GM18499 (cell line): ENCODE data around the gene B3GALT6.
A peak's percentile ranks its signal among the peaks of the same experiment; 100 is the strongest.

Source experiments
- ATAC-seq: cut with Tn5 transposase; IDR thresholded peaks from one replicate; pipeline ENCODE4 v1.9.1; 2021; ENCODE audit warnings: moderate number of reproducible peaks; ENCODE audit not compliant: insufficient read depth, unreplicated experiment

Gene B3GALT6

DNA sequence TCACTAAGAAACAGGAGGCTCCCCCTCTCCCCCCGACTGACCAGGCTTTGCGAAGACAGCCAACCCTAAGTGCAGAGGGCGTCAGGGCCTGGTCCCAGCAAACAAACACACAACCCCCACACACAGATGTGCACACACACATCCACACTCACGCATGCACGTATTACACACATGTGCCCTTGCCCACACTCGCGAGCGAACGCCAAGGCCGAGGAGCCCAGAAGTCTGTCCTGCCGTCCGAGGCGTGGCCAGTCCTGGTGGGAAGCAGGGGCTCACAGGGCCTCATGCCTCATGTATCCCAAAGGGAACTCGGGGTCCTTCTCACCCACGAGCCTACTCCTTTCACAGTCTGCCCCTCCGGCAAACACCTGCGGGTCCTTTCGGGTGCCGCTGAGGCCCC lies 2.3 kb upstream of the B3GALT6 start:
- ATAC-seq: no peak

DNA sequence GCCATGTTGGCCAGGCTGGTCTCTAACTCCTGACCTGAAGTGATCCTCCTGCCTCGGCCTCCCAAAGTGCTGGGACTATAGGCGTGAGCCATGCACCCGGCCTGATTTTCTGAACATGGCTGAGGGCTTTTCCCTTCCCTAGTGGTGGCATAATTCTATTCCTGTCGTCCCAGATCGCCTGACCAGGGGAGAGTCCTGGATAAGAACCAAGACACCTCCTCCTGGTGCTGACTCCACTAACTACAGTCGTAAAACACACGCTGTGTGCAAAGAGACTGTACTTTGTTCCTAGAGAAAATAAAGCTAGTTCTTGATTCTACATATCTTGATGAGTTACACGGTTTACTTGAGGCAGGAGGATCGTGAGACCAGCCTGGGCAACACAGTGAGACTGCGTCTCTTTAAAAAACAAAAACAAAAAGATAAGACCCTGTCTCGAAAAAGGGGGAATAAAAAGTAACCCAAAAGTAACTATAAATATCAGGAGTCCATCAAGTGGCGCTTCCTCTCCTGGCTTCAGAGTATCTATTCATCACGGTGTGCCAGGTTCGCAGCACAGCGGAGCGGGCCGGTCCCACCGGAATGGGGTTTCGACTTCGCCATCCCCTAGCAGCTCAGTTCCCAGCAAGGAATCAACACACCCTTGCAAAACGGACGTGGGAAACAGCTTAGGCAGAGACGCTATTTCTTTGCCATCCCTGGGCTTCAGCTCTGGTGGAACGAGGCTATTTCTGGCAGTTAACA lies 1.2 kb upstream of the B3GALT6 start:
- no peak for ATAC-seq

DNA sequence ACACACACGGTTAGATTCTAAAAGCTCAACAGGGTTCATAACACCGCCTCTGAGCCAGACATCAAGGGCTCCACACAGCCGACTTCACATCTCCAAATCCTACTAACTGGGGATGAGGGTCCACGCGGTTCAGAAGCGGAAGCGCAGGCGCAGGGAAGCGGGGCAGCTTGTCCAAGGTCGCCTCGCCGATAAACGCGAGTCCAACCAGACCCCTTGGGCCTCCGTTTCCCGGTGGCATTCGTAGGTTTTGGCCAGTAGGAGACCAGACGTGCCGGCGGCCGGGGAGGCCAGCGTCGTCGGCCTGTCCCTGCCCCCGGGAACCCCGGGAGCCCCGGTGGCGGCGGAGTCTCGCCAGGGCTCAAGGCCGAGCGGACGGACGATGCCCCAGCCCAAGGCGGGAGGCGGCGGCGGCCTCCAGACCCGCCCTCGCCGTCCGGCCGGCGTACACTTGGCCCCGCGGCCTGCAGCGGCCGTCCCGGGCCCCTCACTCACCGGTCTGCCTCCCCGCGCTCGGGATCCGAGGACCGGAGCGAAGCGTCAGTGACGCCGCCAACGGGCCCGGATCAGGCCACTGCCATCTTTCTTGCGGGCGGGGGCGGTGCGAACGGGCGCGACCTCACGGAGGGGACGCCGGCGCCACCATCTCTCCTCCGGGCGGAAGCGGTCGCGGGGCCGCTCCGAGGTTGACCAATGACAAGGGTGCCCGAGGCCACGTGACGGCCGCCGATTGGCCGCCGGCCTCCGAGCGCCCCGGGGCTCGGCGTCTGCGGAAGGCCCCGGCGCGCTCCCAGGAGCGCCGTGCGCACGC lies 433 bp upstream of the B3GALT6 start, which contains the start of gene SDF4:
SDF4 (minus strand) TSS at position 602 of the 808 bp plus-strand sequence. CDS start 3,229 bp downstream, outside the sequence.
- peak; percentile 63 for ATAC-seq

DNA sequence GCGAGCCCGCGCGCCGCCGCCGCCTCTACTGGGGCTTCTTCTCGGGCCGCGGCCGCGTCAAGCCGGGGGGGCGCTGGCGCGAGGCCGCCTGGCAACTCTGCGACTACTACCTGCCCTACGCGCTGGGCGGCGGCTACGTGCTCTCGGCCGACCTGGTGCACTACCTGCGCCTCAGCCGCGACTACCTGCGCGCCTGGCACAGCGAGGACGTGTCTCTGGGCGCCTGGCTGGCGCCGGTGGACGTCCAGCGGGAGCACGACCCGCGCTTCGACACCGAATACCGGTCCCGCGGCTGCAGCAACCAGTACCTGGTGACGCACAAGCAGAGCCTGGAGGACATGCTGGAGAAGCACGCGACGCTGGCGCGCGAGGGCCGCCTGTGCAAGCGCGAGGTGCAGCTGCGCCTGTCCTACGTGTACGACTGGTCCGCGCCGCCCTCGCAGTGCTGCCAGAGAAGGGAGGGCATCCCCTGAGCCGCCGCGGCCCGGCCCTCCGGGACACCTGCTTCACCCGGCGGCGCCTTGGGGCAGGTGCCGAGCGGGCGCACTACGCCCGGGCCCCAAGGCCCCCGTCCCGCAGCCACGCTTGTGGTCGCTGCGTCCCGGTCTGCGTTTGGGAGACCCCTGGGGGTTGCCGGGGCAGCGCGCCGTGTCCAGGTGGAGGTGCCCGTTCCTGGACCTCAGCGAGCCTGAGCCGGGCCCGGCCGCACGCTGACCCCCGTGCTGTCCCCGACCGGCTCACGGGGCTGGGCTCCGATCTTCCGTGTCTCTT lies 944 bp downstream of the B3GALT6 start:
- no peak for ATAC-seq

DNA sequence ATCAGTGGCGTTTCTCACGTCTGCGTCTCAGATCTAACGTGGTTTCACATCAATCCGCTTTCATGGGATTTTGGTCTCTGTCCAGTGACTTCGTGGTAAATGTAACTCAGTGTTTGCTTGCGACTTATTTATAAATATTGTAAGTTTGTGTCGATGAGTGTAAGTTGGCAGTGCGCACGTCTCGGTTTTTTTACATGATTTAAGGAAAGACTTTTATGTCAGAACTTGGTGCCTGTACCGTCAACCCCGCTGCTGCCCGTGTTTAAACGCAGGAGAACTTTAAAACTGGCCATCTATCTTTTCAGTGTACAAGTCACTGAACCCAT lies 1.5 kb downstream of the B3GALT6 start:
- ATAC-seq: no peak

DNA sequence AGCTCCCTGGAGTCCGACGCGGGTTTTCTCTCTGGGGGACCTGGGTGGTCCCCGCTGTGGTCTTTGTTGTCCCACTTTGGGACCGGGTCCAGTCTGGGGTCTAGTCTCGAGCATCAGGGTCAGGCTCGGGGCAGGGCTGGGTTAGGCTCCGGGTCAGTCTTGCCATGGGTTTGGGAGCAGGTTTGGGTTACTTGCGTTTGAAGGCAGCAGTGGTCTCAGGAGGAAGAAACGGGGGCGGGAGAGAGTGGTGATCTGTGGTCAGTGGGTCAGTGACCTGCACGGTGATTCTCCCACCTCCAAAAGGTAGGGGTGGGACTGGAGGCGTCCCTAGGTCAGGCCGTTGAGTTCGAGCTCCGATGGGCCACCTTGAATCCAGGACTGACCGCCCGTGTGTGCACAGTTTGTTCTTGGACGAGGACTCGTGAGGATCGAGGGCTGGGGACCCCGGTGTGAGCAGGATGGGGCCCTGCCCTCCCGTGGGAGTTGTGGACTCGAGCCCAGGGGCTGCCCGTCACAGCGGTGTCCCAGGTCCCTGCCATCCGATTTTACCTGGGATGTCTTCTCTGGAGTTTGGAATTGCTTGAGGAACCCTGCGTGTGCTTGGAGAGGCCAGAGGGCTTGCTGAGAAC lies 2.3 kb downstream of the B3GALT6 start:
- ATAC-seq: no peak

DNA sequence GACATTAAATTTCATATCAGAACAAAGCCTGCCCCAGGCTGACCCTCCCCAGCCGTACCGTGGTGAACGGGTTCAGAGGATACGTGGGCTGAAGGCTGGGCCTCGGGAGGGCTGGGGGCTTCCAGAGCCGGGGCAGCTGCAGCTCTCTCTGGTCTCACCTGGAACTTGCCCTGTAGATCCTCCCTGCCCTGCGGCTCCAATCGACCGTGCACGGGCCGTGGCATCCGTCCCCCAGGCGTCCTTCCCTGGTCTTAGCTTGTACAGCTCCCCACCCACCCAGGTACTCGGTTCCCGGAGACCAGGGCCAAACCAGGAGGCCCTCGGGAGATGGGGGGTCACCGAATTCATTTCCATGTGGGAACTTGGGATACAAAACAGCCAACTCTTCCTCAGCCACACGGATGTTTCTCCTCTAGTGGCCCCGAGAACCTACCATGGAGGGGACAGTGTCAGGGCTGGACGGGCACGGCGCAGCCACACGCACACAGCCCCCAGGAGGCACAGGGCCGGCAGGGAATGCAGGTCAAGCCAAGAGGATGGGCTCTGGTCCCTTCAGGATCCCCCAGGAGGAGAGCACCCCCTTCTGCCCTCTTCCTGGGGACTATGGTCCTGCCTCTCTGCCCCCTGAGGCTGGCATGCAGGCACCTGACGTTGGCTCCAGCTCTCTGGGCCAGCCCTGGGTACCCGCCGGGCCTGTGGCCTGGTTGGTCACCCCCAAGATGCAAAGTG lies 3.1 kb downstream of the B3GALT6 start:
- ATAC-seq: no peak

DNA sequence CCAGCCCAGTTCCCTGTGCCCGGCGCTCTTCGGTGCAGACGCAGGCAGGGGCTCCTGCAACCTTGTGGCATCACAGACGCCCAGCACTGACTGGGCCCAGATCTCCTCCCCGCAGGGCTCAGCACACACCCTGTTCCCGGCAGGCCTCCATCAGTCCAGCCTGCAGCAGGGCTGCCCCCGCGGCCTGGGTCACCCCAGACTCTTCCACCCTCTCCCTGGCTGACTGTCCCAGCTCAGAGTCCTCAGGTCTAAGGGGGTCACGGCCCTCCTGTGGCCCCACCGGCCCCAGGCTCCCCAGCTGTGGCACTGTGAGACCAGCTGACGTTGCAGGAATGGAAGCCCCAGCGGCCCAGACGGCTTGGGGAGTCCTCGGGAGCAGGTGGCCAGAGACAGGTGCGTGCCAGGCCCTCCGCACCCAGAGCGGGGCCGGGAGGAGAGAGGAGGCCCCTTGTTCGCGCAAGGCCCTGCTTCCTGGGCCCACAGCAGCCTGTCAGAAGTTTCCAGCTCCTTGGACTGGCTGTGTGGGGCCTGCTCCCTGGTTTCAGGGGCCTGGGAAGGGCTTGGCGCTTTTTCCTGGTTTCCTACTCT lies 4.2 kb downstream of the B3GALT6 start:
- no peak for ATAC-seq

DNA sequence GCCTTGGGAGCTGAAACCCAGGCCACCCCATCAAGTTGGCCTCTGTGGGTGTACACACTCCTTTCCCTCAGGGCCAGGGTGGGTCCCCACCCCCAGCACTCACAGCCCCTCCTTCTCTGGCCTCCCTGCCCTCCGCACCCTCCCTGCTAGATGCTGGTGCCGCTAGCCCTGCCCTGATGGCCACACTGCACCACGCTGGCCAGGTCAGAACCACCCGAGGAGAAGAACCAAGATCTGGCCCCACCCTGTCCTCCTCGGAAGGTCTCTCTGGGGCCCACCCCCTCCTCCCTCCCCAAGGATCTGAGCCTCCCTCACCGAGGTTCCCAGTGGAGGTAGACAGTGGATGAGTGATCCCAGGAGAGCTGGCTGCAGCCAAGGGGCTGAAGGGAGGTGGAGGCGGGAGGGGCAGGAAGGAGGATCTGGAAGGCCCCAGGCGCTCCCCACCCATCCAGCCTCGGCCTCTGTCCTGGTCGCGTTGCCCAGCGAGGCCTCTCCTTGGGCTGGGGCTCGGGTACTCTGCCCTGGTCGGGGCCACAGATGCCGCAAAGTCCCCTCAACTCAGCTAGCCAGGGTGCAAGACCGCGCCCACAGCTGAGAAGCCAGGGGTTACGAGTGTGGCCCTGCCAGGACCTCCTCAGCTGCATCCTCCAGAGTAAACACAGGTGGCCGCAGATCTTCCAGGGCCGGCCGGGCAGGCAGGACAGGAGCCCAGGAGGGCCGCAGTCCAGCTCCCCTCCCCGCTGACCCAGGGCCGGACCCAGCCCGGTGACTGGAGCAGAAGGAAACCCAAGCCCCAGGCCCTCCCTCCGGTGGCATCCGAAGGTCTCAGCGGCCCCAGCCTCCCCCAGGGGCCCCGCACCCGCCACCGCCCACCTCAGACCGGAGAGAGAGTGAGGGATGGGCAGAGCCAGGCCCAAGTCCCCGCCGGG lies 5.2 kb downstream of the B3GALT6 start:
- no peak for ATAC-seq

DNA sequence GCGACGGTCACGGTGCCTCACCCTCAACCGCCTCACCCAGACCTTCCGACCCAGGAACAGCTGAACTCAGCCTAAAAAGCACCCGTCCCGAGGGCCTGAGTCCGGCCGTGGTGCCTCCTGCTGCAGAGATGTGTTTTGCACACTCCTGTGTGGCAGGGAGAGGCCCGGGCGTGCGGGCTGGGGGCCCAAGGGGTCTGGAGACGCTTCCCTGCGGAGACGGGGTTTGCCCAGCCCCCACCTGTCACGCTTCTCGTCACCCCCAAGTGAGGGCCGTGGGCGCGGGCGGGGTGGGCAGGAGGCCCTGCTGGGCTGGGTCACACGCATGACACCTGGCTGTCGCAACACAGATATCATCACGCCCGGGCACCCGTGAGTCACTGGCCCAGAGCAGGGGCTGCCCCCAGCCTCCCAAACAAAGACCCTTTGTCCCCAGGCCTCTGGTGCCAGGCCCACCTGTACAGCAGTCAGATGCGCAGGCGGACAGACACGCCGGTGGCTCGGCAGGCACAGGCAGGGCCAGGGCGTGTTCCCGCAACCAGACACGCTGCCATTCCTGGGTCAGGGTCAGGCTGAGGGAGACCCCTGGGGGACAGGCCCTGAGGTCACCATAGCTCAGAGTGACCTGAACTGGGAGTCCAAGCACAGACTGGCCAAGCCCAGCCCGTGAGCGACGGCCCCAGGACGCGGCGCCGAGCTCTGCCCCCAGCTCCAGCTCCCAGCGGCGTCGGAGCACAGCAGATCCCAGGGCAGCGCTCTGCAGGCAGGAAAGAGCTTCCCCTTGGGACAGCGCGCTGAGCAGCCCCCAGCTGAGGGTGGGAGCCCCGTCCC lies 6.1 kb downstream of the B3GALT6 start:
- ATAC-seq: no peak

DNA sequence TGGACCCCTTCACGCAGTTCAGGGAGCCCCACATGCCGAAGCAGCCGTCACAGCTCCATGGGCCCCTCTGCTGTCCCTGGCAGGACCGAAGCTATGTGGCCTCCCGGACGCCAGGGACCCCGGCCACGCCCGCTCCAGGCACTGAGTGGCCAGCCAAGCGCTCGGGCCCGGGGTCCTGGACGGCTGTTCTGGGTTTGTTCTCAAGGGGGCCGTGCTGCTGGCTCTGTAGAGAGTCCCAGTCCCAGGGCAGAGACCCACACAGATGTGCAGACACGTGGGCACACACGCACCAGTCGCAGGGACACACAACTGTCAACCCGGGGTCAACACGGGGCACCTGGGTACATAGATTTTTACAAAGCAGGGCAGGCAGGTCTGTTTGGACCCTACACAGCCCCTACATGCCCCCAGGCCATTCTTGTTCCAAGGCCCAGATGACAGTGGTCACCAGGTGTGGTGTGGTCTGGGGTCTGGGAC lies 6.7 kb downstream of the B3GALT6 start:
- no peak for ATAC-seq

DNA sequence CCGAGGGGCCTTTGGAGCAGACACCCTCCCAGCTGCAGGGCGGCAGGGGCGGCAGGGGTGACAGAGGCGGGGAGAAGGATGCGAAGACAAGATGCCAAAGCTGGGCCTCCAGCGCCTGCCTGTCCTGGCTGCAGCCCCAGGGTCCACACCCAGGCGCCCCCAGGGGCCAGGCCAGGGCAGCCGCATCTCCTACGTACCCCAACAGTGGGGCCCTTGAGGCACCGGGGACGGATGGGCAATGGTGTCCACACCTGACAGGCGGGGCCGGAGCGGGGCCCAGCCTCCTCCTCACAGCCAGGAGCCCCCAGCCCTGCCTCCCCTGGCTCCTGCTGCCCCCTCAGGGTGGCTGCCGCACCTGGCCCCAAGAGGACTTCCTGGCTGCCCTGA lies 7.2 kb downstream of the B3GALT6 start:
- ATAC-seq: no peak

DNA sequence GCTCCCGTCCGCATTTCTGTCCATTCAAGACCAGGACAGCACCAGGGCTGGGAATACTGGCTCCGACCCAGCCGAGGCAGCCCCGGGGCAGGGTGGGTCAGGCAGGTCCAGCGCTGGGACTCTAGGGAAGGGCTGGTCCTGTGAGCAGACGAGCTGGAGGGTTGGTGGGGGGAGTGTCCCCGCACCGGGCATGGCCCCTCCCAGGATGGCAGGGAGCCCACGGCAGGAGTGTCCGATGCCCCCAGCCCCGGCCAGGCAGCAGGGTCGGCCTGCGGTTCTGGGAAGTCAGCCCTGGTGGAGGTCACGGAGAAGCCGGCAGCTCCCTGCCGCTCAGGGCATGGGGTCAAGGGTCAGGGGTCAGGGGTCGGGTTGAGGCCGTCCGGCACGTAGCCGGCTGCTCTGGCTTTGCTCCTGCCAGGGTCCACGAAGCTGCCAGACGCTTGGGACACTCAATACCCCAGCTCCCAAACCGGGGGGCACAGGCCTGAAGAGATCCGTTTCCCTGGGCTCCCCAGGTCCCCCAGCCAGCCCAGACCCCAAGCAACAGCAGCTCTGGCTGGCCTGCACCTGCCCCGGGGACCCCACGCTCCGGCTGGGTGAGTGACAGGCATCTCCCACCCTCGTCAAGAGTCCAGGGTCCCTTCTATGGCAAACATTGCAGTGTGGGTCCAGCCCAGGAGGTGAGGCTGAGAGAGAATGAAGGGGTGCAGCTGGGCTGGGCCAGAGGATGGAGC lies 7.7 kb downstream of the B3GALT6 start:
- no peak for ATAC-seq

DNA sequence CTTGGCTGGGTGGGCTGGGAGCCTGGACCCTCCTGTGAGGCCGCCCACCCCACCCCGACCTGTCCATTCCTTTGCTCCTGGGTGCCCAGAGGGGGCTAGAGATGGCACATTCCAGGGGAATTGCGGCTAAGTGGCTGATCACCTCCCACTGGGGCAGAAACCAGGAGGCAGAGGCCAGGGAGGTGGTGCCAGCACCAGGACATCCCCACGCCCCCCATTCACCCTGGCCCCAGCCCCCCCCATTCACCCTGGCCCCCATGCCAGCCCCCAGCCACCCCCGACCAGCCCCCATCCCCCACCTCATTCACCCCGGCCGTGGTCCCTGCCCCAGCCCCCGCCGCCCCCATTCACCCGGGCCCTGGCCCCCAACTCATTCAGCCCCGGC lies 8.3 kb downstream of the B3GALT6 start:
- ATAC-seq: no peak

DNA sequence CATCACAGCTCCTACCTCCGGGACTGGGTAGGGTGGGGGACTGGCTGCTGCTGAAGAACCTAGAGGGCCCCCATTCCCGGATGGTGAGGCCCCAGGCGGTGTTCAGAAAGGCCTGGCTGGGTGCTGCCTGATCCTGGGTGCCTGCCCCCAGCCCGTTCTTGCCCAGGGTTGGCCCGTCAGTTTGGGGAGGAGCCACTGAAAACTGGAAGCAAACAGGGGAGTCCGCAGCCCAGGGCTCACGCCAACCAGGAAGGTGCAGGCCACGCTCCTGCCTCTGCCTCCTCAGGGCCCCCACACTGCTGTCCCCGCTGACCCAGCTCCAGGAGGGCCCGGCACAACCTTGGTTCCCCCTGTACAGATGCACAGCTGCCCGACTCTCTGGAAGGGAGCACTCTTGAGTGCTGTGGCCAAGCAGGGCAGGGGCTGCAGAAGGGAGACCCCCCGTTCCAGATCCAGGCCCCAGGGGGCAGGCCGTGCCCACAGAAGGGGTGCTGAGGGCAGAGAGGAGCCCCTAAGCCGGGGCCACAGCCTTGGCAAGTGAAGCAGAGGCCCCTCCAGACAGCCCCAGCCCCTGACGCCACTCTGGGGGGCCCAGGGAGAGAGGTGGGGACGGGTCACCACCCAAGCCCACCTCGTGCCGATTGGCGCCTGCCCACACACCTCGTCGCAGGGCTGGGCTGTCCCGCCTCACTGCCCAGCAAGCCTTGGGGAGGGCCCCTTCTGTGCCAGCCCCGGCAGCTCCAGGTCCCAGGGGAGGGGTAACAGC lies 9.0 kb downstream of the B3GALT6 start:
- no peak for ATAC-seq

DNA sequence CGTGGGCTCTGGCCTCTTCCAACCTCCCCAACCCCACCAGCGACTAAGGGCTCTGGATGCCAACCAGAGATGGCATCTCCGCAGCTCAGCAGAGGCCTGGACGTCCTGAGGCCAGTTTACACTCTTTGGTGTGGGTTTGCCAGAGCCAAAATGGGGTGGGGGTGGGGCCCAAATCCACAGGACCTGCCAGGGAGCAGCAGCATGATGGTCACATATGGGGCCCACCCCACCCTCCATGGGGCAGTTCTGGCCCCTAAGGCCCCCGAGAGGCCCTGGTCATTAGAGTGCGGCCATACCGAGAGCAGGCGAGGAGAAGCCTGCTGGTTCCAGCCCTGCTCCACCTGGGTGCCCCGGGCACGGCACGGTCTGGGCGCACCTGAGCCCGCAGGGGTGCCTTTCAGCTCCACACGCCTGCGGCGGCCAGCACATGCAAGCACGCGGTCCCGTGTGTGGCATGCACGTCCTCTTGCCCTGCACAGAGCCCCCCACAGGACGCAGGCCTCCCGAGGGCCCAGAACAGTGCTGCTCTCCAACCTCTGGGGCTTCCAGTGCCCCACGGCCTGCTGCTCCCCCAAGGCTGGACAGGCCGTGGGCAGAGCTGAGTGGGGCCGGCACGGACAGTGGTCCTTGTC lies 9.7 kb downstream of the B3GALT6 start:
- ATAC-seq: no peak
